H1 (cell line): ENCODE measurements around the gene SRGAP2. TPM values are rescaled to one million over a fixed set of nuclear protein-coding genes. Genes with fewer than 3 reads are reported as not detected.
"Not testable (repeated sequence)": the region's sequence is repeated elsewhere in the genome, so short reads cannot be mapped to it uniquely, and the experiment has no call there.

Source experiments
- CTCF ChIA-PET: fragments of 300-600 bp; sonication (Branson Sonifier 250); formaldehyde crosslinking; loops from one replicate; lab custom pipeline; 2021; ENCODE audit not compliant: partially characterized antibody; lab: Charles Lee
- POLR2A ChIA-PET: fragments of 300-600 bp; sonication (Branson Sonifier 250); formaldehyde crosslinking; loops from one replicate; lab custom pipeline; 2021; ENCODE audit warnings: inconsistent platforms; ENCODE audit not compliant: partially characterized antibody; lab: Charles Lee
- DNase-seq, 2 experiments: peaks; one replicate each; pipeline versions ENCODE4 v3.0.0 to v3.0.0-alpha.2; 2010 to 2022; ENCODE audit warnings: low spot score in 2 of 2, low read depth in 1 of 2, mixed read lengths in 1 of 2
- FAIRE-seq: peaks from 2 replicates; lab custom pipeline; 2011; peaks lifted over from hg19 to GRCh38; lab: Jason Lieb, UNC
- H2AFZ ChIP-seq: 2 replicates; pipeline ENCODE4 v1.8.1; 2012; ENCODE audit warnings: low read length, inconsistent platforms
- H2AK5ac ChIP-seq: 2 replicates; pipeline ENCODE4 v1.6.1; 2013; ENCODE audit warnings: low read depth, low read length
- H2BK120ac ChIP-seq: replicated peaks from 2 replicates; pipeline ENCODE3; 2013; ENCODE audit warnings: low read depth, low read length, inconsistent platforms
- H2BK12ac ChIP-seq: 2 replicates; pipeline ENCODE4 v1.6.1; 2013; ENCODE audit warnings: low read depth, low read length
- H2BK15ac ChIP-seq: 2 replicates; pipeline ENCODE4 v1.6.1; 2013; ENCODE audit warnings: low read length
- H2BK20ac ChIP-seq: 2 replicates; pipeline ENCODE4 v1.6.1; 2013; ENCODE audit warnings: low read length
- H2BK5ac ChIP-seq: 2 replicates; pipeline ENCODE4 v1.6.1; 2013; ENCODE audit warnings: low read depth, low read length
- H3K14ac ChIP-seq: 2 replicates; pipeline ENCODE4 v1.6.1; 2013; ENCODE audit warnings: inconsistent platforms; ENCODE audit not compliant: insufficient read length
- H3K18ac ChIP-seq: 2 replicates; pipeline ENCODE4 v1.6.1; 2013; ENCODE audit warnings: low read length; ENCODE audit errors: extremely low read depth
- H3K23ac ChIP-seq: 2 replicates; pipeline ENCODE4 v1.6.1; 2013; ENCODE audit warnings: inconsistent platforms; ENCODE audit not compliant: insufficient read length
- H3K23me2 ChIP-seq: 2 replicates; pipeline ENCODE4 v1.6.1; 2013; ENCODE audit warnings: low read depth, low read length
- H3K27ac ChIP-seq: 2 replicates; pipeline ENCODE4 v1.6.1; 2011; ENCODE audit warnings: low read depth, low read length, inconsistent platforms
- H3K27me3 ChIP-seq, 4 experiments: replicated peaks in 1 of 4; 1 replicate in 1 of 4; 2 replicates in 3 of 4; pipeline versions ENCODE4 v1.6.1 to v1.8.1; 2011 to 2013; ENCODE audit warnings: low read length in 3 of 4, mild to moderate bottlenecking in 3 of 4, inconsistent platforms in 2 of 4, mixed read lengths in 2 of 4, moderate library complexity in 1 of 4; ENCODE audit not compliant: control insufficient read depth in 3 of 4, insufficient read depth in 3 of 4; ENCODE audit errors: extremely low read depth in 1 of 4
- H3K36me3 ChIP-seq, 4 experiments: 2 replicates each; pipeline versions ENCODE4 v1.6.1 to v1.8.1; 2011 to 2013; ENCODE audit warnings: mild to moderate bottlenecking in 4 of 4, low read length in 3 of 4, moderate library complexity in 2 of 4, control low read depth in 1 of 4, inconsistent platforms in 1 of 4; ENCODE audit not compliant: insufficient read depth in 4 of 4, control insufficient read depth in 2 of 4
- H3K4ac ChIP-seq: replicated peaks from 2 replicates; pipeline ENCODE3; 2013; ENCODE audit warnings: low read length, low read depth, mixed read lengths, inconsistent platforms; ENCODE audit not compliant: insufficient read length
- H3K4me1 ChIP-seq, 4 experiments: replicated peaks in 1 of 4; 1 replicate in 1 of 4; 2 replicates in 3 of 4; pipeline versions ENCODE4 v1.6.1 to v1.8.1; 2011 to 2013; ENCODE audit warnings: low read length in 3 of 4, inconsistent platforms in 2 of 4, mixed read lengths in 1 of 4; ENCODE audit not compliant: insufficient read depth in 4 of 4, control insufficient read depth in 3 of 4
- H3K4me2 ChIP-seq, 2 experiments: 2 replicates each; pipeline versions ENCODE4 v1.6.1 to v1.8.1; 2011 to 2013; ENCODE audit warnings: low read depth in 2 of 2, low read length in 2 of 2, control low read depth in 1 of 2, inconsistent platforms in 1 of 2, mild to moderate bottlenecking in 1 of 2; ENCODE audit not compliant: insufficient read depth in 1 of 2
- H3K4me3 ChIP-seq, 4 experiments: fragments of 200-600, 300-600 bp in 1 of 4; sonication (generic), shearing (Covaris generic), sonication (Bioruptor Twin) in 1 of 4; 2 replicates each; pipeline versions ENCODE4 v1.5.1 to v1.8.1; 2011 to 2016; ENCODE audit warnings: low read length in 4 of 4, low read depth in 3 of 4, control low read depth in 2 of 4, inconsistent platforms in 2 of 4, mild to moderate bottlenecking in 2 of 4, mixed read lengths in 1 of 4, moderate library complexity in 1 of 4; ENCODE audit not compliant: insufficient read depth in 2 of 4; ENCODE audit errors: extremely low read depth in 1 of 4
- H3K56ac ChIP-seq: replicated peaks from 2 replicates; pipeline ENCODE3; 2013; ENCODE audit warnings: low read depth, mild to moderate bottlenecking, mixed read lengths, low read length, inconsistent platforms; ENCODE audit not compliant: insufficient read length
- H3K79me1 ChIP-seq: 2 replicates; pipeline ENCODE4 v1.6.1; 2013; ENCODE audit warnings: low read depth, low read length, control low read depth
- H3K79me2 ChIP-seq, 2 experiments: 2 replicates each; pipeline versions ENCODE4 v1.6.1 to v1.8.1; 2012 to 2013; ENCODE audit warnings: low read length in 2 of 2, mild to moderate bottlenecking in 2 of 2, inconsistent platforms in 1 of 2; ENCODE audit not compliant: insufficient read depth in 2 of 2, control insufficient read depth in 1 of 2
- H3K9ac ChIP-seq, 4 experiments: replicated peaks in 1 of 4; 1 replicate in 1 of 4; 2 replicates in 3 of 4; pipeline versions ENCODE4 v1.6.1 to v1.8.1; 2011 to 2013; ENCODE audit warnings: low read depth in 3 of 4, low read length in 3 of 4, control low read depth in 2 of 4, mild to moderate bottlenecking in 2 of 4, moderate library complexity in 2 of 4, inconsistent platforms in 1 of 4; ENCODE audit errors: extremely low read depth in 1 of 4
- H3K9me3 ChIP-seq, 2 experiments: 2 replicates each; pipeline versions ENCODE4 v1.6.1 to v1.8.1; 2012 to 2013; ENCODE audit warnings: mild to moderate bottlenecking in 2 of 2, moderate library complexity in 2 of 2, control low read depth in 1 of 2, inconsistent platforms in 1 of 2, low read depth in 1 of 2, low read length in 1 of 2, mixed read lengths in 1 of 2; ENCODE audit not compliant: insufficient read depth in 2 of 2
- H4K20me1 ChIP-seq, 2 experiments: replicated peaks in 1 of 2; 2 replicates each; pipeline versions ENCODE3 to v1.8.1; 2011 to 2013; ENCODE audit warnings: inconsistent platforms in 2 of 2, low read length in 2 of 2, mild to moderate bottlenecking in 1 of 2; ENCODE audit not compliant: insufficient read depth in 2 of 2, control insufficient read depth in 1 of 2
- H4K5ac ChIP-seq: 2 replicates; pipeline ENCODE4 v1.6.1; 2013; ENCODE audit warnings: low read length, low read depth, mixed read lengths, inconsistent platforms; ENCODE audit not compliant: insufficient read length
- H4K8ac ChIP-seq: 2 replicates; pipeline ENCODE4 v1.8.0; 2013; ENCODE audit warnings: mild to moderate bottlenecking, moderate library complexity, low read length, inconsistent platforms; ENCODE audit not compliant: insufficient read depth; ENCODE audit errors: extremely low read depth
- H4K91ac ChIP-seq: replicated peaks from 2 replicates; pipeline ENCODE3; 2013; ENCODE audit warnings: low read length, mixed read lengths, inconsistent platforms; ENCODE audit not compliant: insufficient read length
- WGBS, 2 experiments: shearing (Covaris generic) in 1 of 2; methylation state at CpG; one replicate each; pipeline versions ENCODE4 v1.1.6 to v1.1.7; 2013 to 2015; ENCODE audit warnings: low lambda C conversion rate in 2 of 2, mixed read lengths in 2 of 2, inconsistent platforms in 1 of 2, low coverage in 1 of 2, missing lambda C conversion rate in 1 of 2; ENCODE audit not compliant: insufficient replicate concordance in 2 of 2, insufficient coverage in 1 of 2, insufficient read length in 1 of 2; ENCODE audit errors: extremely low coverage in 1 of 2, missing lambda C conversion rate in 1 of 2; 5-methylcytosine and 5-hydroxymethylcytosine counted together
- polyA plus RNA-seq, 7 experiments: library from polyadenylated mRNA; depleted of rRNA in 3 of 7; stranded (reverse) in 5 of 7; unstranded in 2 of 7; fragments of >200 nt in 5 of 7; fragments of 200-250 nt in 2 of 7; gene quantifications; 1 replicate in 5 of 7; 2 replicates in 1 of 7; 4 replicates in 1 of 7; pipeline versions ENCODE4 v1.2.1 to v1.2.3, GENCODE V29; 2011 to 2013; ENCODE audit warnings: missing spikeins in 2 of 7, mixed read lengths in 2 of 7
- total RNA-seq: library from RNA; stranded (reverse); fragmentation: NEBNext Ultra II Directional; extraction: Animal tissue kit (Norgen Biotek cat#: 25700); gene quantifications from 2 replicates; pipeline ENCODE4 v1.2.1, GENCODE V29; 2021

Gene SRGAP2
- total and polyA plus RNA-seq, 2 of the 8 experiments (the other 6 are each of a cell fraction or from before 2014, with no cell fraction given), result 10.8 to 54.0 TPM

GRCh38 chr1:206231989-206232388, 28.6 kb downstream of the SRGAP2 start:
- H4K91ac ChIP-seq, H3K56ac ChIP-seq, H4K8ac ChIP-seq, H2BK12ac ChIP-seq, H4K5ac ChIP-seq, FAIRE-seq, H3K9me3 ChIP-seq, H3K14ac ChIP-seq, H4K20me1 ChIP-seq, H2AK5ac ChIP-seq, DNase-seq, H2AFZ ChIP-seq, H3K4me2 ChIP-seq, H2BK15ac ChIP-seq, H3K27me3 ChIP-seq, H3K4ac ChIP-seq, H3K4me3 ChIP-seq, H2BK20ac ChIP-seq, H3K4me1 ChIP-seq, H3K27ac ChIP-seq, H2BK5ac ChIP-seq, H3K23me2 ChIP-seq, POLR2A ChIA-PET, H3K36me3 ChIP-seq, H3K18ac ChIP-seq, H3K9ac ChIP-seq, H3K79me1 ChIP-seq, H2BK120ac ChIP-seq, CTCF ChIA-PET, H3K79me2 ChIP-seq, H3K23ac ChIP-seq: not testable (repeated sequence)
- WGBS, 2 experiments, result 85% methylated on average over 4 of the region's 9 CpGs; no CpG with 5 or more reads in 1 of the 2 experiments

GRCh38 chr1:206232970-206233645, 29.8 kb downstream of the SRGAP2 start:
- H4K5ac ChIP-seq, H3K23ac ChIP-seq, H4K91ac ChIP-seq, H2AFZ ChIP-seq, H2BK120ac ChIP-seq, H3K9me3 ChIP-seq, H3K27me3 ChIP-seq, H3K4me2 ChIP-seq, H3K4ac ChIP-seq, H3K79me2 ChIP-seq, H2BK15ac ChIP-seq, H3K4me1 ChIP-seq, H3K9ac ChIP-seq, H3K14ac ChIP-seq, H3K79me1 ChIP-seq, CTCF ChIA-PET, POLR2A ChIA-PET, H3K18ac ChIP-seq, H3K27ac ChIP-seq, H3K23me2 ChIP-seq, H2BK20ac ChIP-seq, H2BK5ac ChIP-seq, H3K4me3 ChIP-seq, H3K36me3 ChIP-seq, H3K56ac ChIP-seq, H4K8ac ChIP-seq, DNase-seq, FAIRE-seq, H2AK5ac ChIP-seq, H2BK12ac ChIP-seq, H4K20me1 ChIP-seq: not testable (repeated sequence)
- WGBS, 2 experiments, result 100% methylated on average over 2 of the region's 5 CpGs; no CpG with 5 or more reads in 1 of the 2 experiments
